Forelimb muscle (tissue), 1 donor: ENCODE data around the gene FAM210A. TPM values are rescaled to one million over a fixed set of nuclear protein-coding genes. Genes with fewer than 3 reads are reported as not detected.

Experiments
- DNase-seq: peaks from one replicate; pipeline ENCODE4 v3.0.0-alpha.2; 2013; ENCODE audit warnings: low read depth
- polyA plus RNA-seq: library from polyadenylated mRNA; unstranded; fragments of 120-200 nt; gene quantifications from one replicate; pipeline ENCODE4 v1.2.1, GENCODE V29; 2013; ENCODE audit not compliant: insufficient read length

Gene FAM210A
- polyA plus RNA-seq, 1 donor, result 22.4 TPM

GRCh38 chr18:13621886-13622619 lies 104.3 kb downstream of the FAM210A start:
- no peak for DNase-seq

GRCh38 chr18:13621446-13621849 lies 104.9 kb downstream of the FAM210A start:
- DNase-seq, result no peak

GRCh38 chr18:13620818-13621445 lies 105.4 kb downstream of the FAM210A start:
- DNase-seq, result no peak

- DNase-seq, result no peak
Observed at GRCh38 chr18:13620206-13620672, 106.1 kb downstream of the FAM210A start.

- no peak for DNase-seq
Observed at GRCh38 chr18:13619505-13620205, 106.7 kb downstream of the FAM210A start.

- DNase-seq, result no peak
Observed at GRCh38 chr18:13618760-13619438, 107.5 kb downstream of the FAM210A start.

GRCh38 chr18:13617826-13618515 lies 108.4 kb downstream of the FAM210A start:
- no peak for DNase-seq

GRCh38 chr18:13616525-13617035 lies 109.8 kb downstream of the FAM210A start:
- DNase-seq, result no peak

- DNase-seq, result no peak
Observed at GRCh38 chr18:13616041-13616440, 110.3 kb downstream of the FAM210A start.

- no peak for DNase-seq
Observed at GRCh38 chr18:13615432-13615861, 110.9 kb downstream of the FAM210A start.

GRCh38 chr18:13614641-13615288 lies 111.6 kb downstream of the FAM210A start:
- DNase-seq, result no peak

GRCh38 chr18:13613591-13614501 lies 112.5 kb downstream of the FAM210A start:
- no peak for DNase-seq

Other genes with a start within 250 kb of the FAM210A start
- 33.6 TPM for gene RNMT, start 115 bp upstream of the FAM210A start, polyA plus RNA-seq
- gene MC5R, start 97.6 kb upstream of the FAM210A start, polyA plus RNA-seq, result 3.1 TPM
- 0.09 TPM for gene MC2R, start 189.0 kb upstream of the FAM210A start, polyA plus RNA-seq